Activated CD4-positive, alpha-beta T cell treated with anti-CD3 and anti-CD28 coated beads for 36 hours (primary cell): ENCODE data around the gene C6orf132. TPM values are rescaled to one million over a fixed set of nuclear protein-coding genes. Genes with fewer than 3 reads are reported as not detected.

Experiments
- ATAC-seq: fragments of 200-7000 bp; cut with Tn5 transposase; one replicate; pipeline ENCODE4 v1.10.0; 2021; ENCODE audit warnings: mild to moderate bottlenecking, moderate library complexity
- CTCF ChIA-PET: fragments of 350-600 bp; sonication (Branson Sonifier 250); formaldehyde crosslinking; loops from one replicate; lab custom pipeline; 2021; ENCODE audit warnings: antibody characterized with exemption; lab: Charles Lee
- POLR2A ChIA-PET: fragments of 350-600 bp; sonication (Branson Sonifier 250); formaldehyde crosslinking; loops from one replicate; lab custom pipeline; 2021; ENCODE audit warnings: antibody characterized with exemption, inconsistent platforms; lab: Charles Lee
- DNase-seq: peaks from one replicate; pipeline ENCODE4 v3.0.0-alpha.2; 2020
- H3K27ac Mint-ChIP-seq: one replicate; pipeline ENCODE4 v1.8.0; 2021; ENCODE audit warnings: mixed read lengths
- H3K27me3 Mint-ChIP-seq: one replicate; pipeline ENCODE4 v1.8.0; 2021; ENCODE audit warnings: mixed read lengths
- H3K36me3 Mint-ChIP-seq: one replicate; pipeline ENCODE4 v1.8.0; 2021; ENCODE audit warnings: low read depth, mixed read lengths
- H3K4me1 Mint-ChIP-seq: one replicate; pipeline ENCODE4 v1.8.0; 2021; ENCODE audit warnings: mixed read lengths
- H3K4me3 Mint-ChIP-seq: one replicate; pipeline ENCODE4 v1.8.0; 2021; ENCODE audit warnings: mild to moderate bottlenecking, moderate library complexity, mixed read lengths
- H3K9me3 Mint-ChIP-seq: one replicate; pipeline ENCODE4 v1.8.0; 2021; ENCODE audit warnings: low read depth, mixed read lengths
- intact Hi-C, 2 experiments: fragments of 100-400 bp; cut with DNase I in 1 of 2; cut with micrococcal nuclease in 1 of 2; formaldehyde crosslinking; loops; one replicate each; pipeline versions ENCODE4 v1.14.2 to v1.15.1; 2022 to 2024; cut with DNase I, micrococcal nuclease
- total RNA-seq, 2 experiments: library from RNA; stranded (reverse); gene quantifications; one replicate each; pipeline ENCODE4 v1.2.3, GENCODE V29; 2021

The C6orf132 gene
- under 1 TPM; 0.14 TPM for total RNA-seq

GRCh38 chr6:42142118-42142835 is at the start of gene C6orf132:
Gene C6orf132 (minus strand): TSS chr6:42142620. CDS start chr6:42142444, 176 bp downstream.
- no peaks in the 10 kb centered on the region for H3K36me3 Mint-ChIP-seq
- DNase-seq (no peak), ATAC-seq (no peak)
- peaks cover 5% of the 10 kb centered on the region for H3K4me1 Mint-ChIP-seq
- H3K4me3 Mint-ChIP-seq: peak within 1 kb of the TSS; percentile 2
- ChIA-PET CTCF (interaction anchor here (0.5 to 0.6 kb wide), 3 partner anchors 23 to 38 kb away, joined by 3 read pairs; no protein-coding TSS in a partner anchor), POLR2A (no interaction called here)
- H3K27ac Mint-ChIP-seq: no peak within 1 kb of the TSS
- no peaks in the 10 kb centered on the region for H3K9me3 Mint-ChIP-seq
- intact Hi-C loops: no loop called here
- peaks cover 35% of the 10 kb centered on the region for H3K27me3 Mint-ChIP-seq

DNA sequence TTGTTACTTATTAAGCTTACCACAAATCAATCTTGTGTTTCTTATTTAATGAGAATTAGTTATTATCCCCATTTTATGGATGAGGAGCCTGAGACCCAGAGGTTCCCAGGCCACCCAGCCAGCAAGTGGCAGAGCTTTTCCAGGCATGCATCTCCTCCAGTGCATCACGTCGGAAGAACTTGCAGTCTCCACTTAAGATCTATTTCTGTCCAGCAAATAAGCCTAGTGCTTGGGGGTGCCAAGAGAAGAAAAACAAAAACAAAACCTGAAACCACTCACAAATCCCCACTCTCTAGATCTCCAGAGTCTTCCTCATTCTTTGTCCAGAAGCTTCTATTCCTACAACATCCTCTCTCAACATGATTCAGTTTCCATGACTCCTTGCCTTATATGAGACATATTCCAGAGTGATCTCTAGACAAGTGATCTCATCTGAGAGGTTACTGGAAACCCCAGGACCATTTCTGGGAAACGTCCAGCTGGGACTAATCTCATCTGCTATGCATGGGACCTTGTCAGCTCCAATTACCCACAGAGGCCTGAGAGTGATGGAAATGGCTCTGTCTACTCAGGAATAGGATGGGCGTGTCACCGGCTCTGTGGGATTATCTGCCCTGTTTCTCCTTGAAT is 48.2 kb upstream of the C6orf132 start:
- H3K27ac Mint-ChIP-seq: no peak overlapping the region
- ChIA-PET POLR2A (no interaction called here), CTCF (interaction anchor here (0.7 to 1.4 kb wide), 3 partner anchors 43 to 404 kb away, joined by 3 to 6 read pairs (median 3); no protein-coding TSS in a partner anchor)
- H3K27me3 Mint-ChIP-seq: no peaks in the 10 kb centered on the region
- intact Hi-C loops: no loop called here
- no peak for ATAC-seq
- no peaks in the 10 kb centered on the region for H3K4me1 Mint-ChIP-seq
- DNase-seq: no peak
- no peaks in the 10 kb centered on the region for H3K36me3 Mint-ChIP-seq
- H3K4me3 Mint-ChIP-seq: no peak overlapping the region
- H3K9me3 Mint-ChIP-seq: no peaks in the 10 kb centered on the region

DNA sequence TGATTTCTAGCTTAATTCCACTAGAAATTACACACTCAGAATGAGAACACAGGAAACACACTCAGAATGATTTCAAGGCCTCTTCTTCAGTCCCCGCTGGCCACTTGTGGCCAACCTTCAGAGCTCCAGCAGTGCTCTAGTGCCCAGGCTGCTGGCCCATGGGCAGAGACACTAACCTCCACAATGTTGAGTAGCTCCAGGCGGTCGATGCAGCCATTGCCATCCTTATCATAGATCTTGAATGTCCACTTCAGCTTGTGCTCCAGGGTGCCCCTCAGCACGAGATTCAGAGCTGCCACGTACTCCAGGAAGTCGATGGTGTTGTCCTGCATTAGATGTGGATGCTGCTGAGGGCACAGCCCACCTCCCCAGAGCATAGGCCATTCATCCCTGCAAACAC is 46.0 kb upstream of the C6orf132 start:
- no peak overlapping the region for H3K27ac Mint-ChIP-seq
- intact Hi-C loops: loop anchor here in 1 of 2 experiments (2.0 kb wide), 1 partner anchor 38 kb away; no protein-coding TSS in a partner anchor
- CTCF ChIA-PET: interaction anchor here (0.7 to 2.0 kb wide), 6 partner anchors 14 to 1210 kb away, joined by 3 to 7 read pairs (median 4); no protein-coding TSS in a partner anchor
- H3K4me3 Mint-ChIP-seq: no peak overlapping the region
- H3K27me3 Mint-ChIP-seq: no peaks in the 10 kb centered on the region
- no peaks in the 10 kb centered on the region for H3K9me3 Mint-ChIP-seq
- DNase-seq (no peak), ATAC-seq (no peak)
- POLR2A ChIA-PET: no interaction called here
- H3K36me3 Mint-ChIP-seq: no peaks in the 10 kb centered on the region
- H3K4me1 Mint-ChIP-seq: no peaks in the 10 kb centered on the region

GRCh38 chr6:42185597-42185996 is 43.2 kb upstream of the C6orf132 start:
- intact Hi-C loops: no loop called here
- POLR2A ChIA-PET: interaction anchor here (0.6 kb wide), 1 partner anchor 329 kb away, joined by 6 read pairs; no protein-coding TSS in a partner anchor

DNA sequence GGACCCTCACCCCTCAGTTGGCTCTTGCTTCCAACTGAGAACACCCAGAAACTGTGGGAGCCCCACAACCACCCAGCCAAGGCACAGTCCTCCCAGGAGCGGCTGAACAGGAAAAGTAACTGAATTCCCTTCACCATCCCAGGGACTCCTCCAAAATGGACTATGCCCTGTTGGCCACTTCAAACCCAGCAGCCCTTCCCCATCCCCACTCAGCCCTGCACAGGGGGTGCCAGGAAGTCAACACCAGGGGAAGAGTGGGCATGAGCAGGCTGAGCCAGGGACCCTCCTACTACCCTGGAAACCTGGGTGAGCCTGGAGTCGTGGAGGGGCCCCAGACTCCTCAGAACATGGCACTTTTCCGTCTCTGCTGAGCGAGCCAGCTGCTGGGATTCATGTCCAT is 42.1 kb upstream of the C6orf132 start:
- intact Hi-C loops: no loop called here
- CTCF ChIA-PET: no interaction called here
- POLR2A ChIA-PET: no interaction called here
- Mint-ChIP-seq H3K4me3 (no peak overlapping the region), H3K36me3 (no peaks in the 10 kb centered on the region), H3K4me1 (peaks cover 8% of the 10 kb centered on the region), H3K9me3 (no peaks in the 10 kb centered on the region), H3K27me3 (peaks cover 5% of the 10 kb centered on the region), H3K27ac (no peak overlapping the region)
- ATAC-seq (no peak), DNase-seq (no peak)

More at GRCh38 chr6:42185597-42185996, 43.2 kb upstream of the C6orf132 start:
- DNase-seq: no peak
- Mint-ChIP-seq H3K27me3 (no peaks in the 10 kb centered on the region), H3K27ac (no peak overlapping the region), H3K4me3 (no peak overlapping the region), H3K36me3 (no peaks in the 10 kb centered on the region), H3K9me3 (no peaks in the 10 kb centered on the region), H3K4me1 (no peaks in the 10 kb centered on the region)
- CTCF ChIA-PET: interaction anchor here (1.2 kb wide), 1 partner anchor 362 kb away, joined by 3 read pairs; no protein-coding TSS in a partner anchor
- no peak for ATAC-seq

DNA sequence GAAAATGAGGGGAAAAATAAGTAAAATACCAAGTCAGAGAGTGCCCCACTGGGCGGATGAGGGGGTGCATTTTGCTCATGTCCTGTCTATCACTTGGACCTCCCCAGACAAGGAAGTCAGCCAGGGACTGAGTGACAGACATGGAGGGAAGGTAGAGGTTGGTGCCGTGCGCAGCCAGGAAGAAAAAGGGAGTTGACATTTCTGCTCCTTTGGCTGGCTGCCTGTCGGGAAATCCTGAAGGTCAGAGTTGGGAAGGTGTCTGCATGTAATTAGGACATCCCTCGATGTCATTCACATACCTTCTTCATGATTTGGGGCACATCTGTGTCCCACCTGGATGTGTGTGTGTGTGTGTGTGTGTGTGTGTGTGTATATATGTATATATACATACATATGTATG is 39.7 kb upstream of the C6orf132 start:
- H3K36me3 Mint-ChIP-seq: no peaks in the 10 kb centered on the region
- no peaks in the 10 kb centered on the region for H3K9me3 Mint-ChIP-seq
- CTCF ChIA-PET: interaction anchor here (0.6 to 1.3 kb wide), 2 partner anchors 35 to 77 kb away, joined by 3 read pairs; no protein-coding TSS in a partner anchor
- POLR2A ChIA-PET: no interaction called here
- no peak overlapping the region for H3K4me3 Mint-ChIP-seq
- DNase-seq (no peak), ATAC-seq (no peak)
- H3K4me1 Mint-ChIP-seq: peaks cover 11% of the 10 kb centered on the region
- peaks cover 5% of the 10 kb centered on the region for H3K27me3 Mint-ChIP-seq
- intact Hi-C loops: no loop called here
- H3K27ac Mint-ChIP-seq: no peak overlapping the region

GRCh38 chr6:42179945-42180313 is 37.5 kb upstream of the C6orf132 start:
- ChIA-PET CTCF (interaction anchor here (0.5 to 1.2 kb wide), 3 partner anchors 11 to 1153 kb away, joined by 4 to 7 read pairs (median 5); no protein-coding TSS in a partner anchor), POLR2A (no interaction called here)
- Mint-ChIP-seq H3K4me3 (no peak overlapping the region), H3K4me1 (peaks cover 11% of the 10 kb centered on the region), H3K27me3 (peaks cover 5% of the 10 kb centered on the region), H3K36me3 (no peaks in the 10 kb centered on the region), H3K27ac (peak overlapping the region; percentile 34), H3K9me3 (no peaks in the 10 kb centered on the region)
- DNase-seq: peak; percentile 61
- intact Hi-C loops: no loop called here
- peak; percentile 89 for ATAC-seq

DNA sequence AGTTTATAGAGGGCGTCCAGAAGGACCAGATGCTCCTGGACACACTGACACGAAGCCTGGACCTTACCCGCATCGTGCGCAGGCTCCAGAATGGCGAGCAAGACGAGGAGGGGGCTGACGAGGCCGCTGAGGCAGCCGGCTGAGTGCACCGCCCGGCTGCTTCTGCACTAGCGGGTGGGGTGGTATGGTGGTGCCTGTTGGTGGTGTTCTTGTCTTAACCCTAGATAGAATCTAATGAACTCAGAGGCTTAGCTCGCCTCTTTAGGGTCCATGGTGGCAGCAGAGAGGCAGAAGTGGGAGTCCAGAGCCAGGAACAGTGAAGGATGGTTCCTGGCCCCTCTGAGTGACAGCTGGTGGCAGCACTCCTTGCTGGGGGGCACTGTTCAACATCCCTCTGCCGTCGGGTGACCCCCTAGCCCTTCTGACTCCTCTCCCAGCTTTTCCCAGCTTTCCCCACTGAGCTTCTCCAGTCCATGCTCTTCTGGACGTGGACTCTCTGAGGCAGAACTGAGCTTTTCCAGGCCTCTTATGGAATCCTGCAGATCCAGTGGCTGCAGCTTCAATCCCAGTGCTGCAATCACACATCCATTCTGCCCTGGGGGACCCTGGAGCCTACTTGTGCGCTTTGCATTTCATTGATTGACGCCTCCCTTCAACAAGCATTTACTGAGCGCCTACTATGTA is 37.0 kb upstream of the C6orf132 start:
- Mint-ChIP-seq H3K27ac (no peak overlapping the region), H3K27me3 (peaks cover 5% of the 10 kb centered on the region), H3K4me1 (peaks cover 11% of the 10 kb centered on the region), H3K4me3 (no peak overlapping the region), H3K36me3 (no peaks in the 10 kb centered on the region), H3K9me3 (no peaks in the 10 kb centered on the region)
- ChIA-PET POLR2A (no interaction called here), CTCF (interaction anchor here (0.5 to 1.2 kb wide), 4 partner anchors 10 to 1152 kb away, joined by 3 to 7 read pairs (median 4); no protein-coding TSS in a partner anchor)
- DNase-seq (no peak), ATAC-seq (no peak)
- intact Hi-C loops: no loop called here

- no peaks in the 10 kb centered on the region for H3K36me3 Mint-ChIP-seq
- H3K27me3 Mint-ChIP-seq: peaks cover 5% of the 10 kb centered on the region
- no peak overlapping the region for H3K27ac Mint-ChIP-seq
- intact Hi-C loops: no loop called here
- POLR2A ChIA-PET: no interaction called here
- ATAC-seq: peak; percentile 35
- H3K9me3 Mint-ChIP-seq: no peaks in the 10 kb centered on the region
- H3K4me1 Mint-ChIP-seq: peaks cover 11% of the 10 kb centered on the region
- CTCF ChIA-PET: interaction anchor here (0.6 to 1.0 kb wide), 3 partner anchors 11 to 37 kb away, joined by 3 read pairs; no protein-coding TSS in a partner anchor
- no peak overlapping the region for H3K4me3 Mint-ChIP-seq
- DNase-seq: peak; percentile 45
Observed at GRCh38 chr6:42177514-42178364, 35.3 kb upstream of the C6orf132 start.

DNA sequence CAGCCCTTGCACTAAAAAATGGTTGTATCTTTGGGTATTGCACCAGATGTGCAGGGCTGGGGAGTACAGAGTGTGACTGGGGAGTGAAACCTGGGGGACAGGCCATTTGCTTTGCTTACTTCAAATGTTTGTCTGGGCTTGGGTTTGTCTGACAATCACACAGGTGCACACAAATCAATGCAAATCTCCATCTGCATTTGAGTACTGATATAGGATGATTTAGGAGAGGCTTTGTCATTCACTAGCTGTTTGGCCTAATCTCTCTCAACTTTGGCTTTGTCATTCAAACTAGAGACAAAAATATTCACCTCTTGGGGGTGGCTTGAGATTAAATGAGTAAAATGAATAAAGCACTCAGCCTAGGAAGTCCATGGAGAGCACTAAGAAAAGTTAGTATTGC is 34.6 kb upstream of the C6orf132 start:
- ATAC-seq (no peak), DNase-seq (no peak)
- Mint-ChIP-seq H3K27me3 (peaks cover 5% of the 10 kb centered on the region), H3K9me3 (no peaks in the 10 kb centered on the region), H3K4me3 (no peak overlapping the region), H3K36me3 (no peaks in the 10 kb centered on the region), H3K4me1 (peaks cover 11% of the 10 kb centered on the region), H3K27ac (no peak overlapping the region)
- POLR2A ChIA-PET: no interaction called here
- CTCF ChIA-PET: no interaction called here
- intact Hi-C loops: no loop called here
